Activated CD4-positive, alpha-beta T cell treated with anti-CD3 and anti-CD28 coated beads, Interleukin-10, Interleukin-2, amounts not matched to agents 100 ng/mL and 50 ng/mL, durations not matched to agents 16 hours and 8 hours (primary cell): Measurements from ENCODE around the gene UBE2K.
A peak's percentile ranks its signal among the peaks of the same experiment; 100 is the strongest.
"Not testable (repeated sequence)": the region's sequence is repeated elsewhere in the genome, so short reads cannot be mapped to it uniquely, and the experiment has no call there.

Experiments used
- DNase-seq: peaks from one replicate; pipeline ENCODE4 v3.0.0-alpha.2; 2020

Gene UBE2K, protein sequence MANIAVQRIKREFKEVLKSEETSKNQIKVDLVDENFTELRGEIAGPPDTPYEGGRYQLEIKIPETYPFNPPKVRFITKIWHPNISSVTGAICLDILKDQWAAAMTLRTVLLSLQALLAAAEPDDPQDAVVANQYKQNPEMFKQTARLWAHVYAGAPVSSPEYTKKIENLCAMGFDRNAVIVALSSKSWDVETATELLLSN

DNA sequence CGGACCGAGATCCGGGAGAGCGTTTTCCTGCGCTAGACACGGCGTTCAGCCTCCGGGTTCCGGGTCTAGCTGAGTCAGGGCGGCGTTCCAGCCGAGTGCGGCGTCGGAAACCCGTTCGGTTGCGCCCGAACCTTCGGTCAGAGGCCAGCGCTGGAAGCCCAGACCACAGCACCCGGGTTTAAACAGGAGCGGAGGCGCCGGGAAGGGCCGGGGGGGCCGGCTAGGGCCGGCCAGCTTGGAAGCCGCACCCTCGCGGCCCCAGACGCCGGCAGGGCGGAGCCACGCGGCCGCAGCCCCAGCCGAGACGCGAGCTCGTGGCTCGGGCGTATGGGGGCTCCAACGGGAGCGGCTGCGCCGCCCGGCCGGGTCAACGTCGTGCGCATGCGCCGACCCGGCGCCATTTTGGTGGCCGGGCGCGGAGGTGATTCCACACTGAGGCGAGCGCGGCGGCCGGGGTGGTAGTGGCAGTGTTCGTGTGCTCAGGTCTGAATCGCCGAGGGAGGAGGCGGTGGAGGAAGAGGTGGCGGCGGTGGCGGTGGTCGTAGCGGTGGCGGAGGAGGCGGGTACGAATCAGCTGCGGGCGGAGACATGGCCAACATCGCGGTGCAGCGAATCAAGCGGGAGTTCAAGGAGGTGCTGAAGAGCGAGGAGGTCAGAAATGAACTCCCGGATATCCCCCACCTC, at the start of gene UBE2K:
UBE2K (plus strand) TSS at position 397 of the 684 bp plus-strand sequence; CDS start at position 589, 192 bp downstream.
- DNase-seq, result peak; percentile 94

DNA sequence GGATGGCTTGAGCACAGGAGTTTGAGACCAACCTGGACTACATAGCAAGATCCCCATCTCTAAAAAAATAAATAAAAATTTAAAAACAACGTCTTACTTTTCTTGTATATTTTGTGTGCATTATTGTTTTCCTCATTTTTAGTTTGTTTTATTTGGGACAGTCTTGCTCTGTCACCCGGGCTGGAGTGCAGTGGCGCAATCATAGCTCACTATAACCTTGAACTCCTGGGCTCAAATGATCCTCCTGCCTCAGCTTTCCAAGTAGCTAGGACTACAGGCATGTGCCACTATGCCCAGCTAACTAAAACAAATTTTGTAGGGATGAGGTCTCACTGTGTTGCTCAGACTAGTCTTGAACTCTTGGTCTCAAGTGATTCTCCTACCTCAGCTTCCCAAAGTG, 49.7 kb upstream of the UBE2K start:
- DNase-seq, result no peak

DNA sequence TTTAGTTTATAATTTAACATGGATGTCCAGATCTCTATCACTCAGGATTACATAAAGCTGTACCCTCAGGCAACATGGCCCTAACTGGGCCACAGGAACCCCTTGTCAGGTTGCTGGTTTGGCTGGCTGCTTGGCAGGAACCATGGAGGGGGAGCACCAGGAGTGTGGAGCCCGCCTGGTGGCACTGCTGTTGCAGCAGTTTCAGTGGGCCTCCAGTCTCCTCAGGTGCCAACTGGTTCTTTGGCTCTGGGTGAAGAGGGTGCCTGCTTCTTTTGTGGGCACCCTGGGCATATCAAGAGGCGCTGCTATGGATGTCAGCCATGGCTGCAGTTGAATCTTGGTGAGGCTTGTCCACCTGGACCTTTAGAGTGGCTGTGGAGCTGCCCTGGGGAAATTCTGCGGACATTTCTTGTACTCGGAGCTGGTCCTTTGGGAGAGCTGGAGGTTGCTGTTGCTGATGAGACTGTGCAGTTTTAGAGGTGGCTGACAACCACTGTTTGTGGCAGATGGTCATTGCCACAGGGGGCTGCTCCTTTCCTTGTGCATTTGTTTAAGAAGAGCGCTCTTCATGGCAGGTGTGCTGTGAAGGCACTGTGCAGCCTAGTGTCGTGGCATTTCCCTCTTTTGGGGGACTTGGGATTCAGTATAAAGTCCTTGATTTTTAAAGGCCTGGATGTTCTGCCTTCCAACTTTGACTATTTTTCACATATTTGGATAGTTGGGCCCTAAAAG, 48.9 kb upstream of the UBE2K start:
- no peak for DNase-seq

DNA sequence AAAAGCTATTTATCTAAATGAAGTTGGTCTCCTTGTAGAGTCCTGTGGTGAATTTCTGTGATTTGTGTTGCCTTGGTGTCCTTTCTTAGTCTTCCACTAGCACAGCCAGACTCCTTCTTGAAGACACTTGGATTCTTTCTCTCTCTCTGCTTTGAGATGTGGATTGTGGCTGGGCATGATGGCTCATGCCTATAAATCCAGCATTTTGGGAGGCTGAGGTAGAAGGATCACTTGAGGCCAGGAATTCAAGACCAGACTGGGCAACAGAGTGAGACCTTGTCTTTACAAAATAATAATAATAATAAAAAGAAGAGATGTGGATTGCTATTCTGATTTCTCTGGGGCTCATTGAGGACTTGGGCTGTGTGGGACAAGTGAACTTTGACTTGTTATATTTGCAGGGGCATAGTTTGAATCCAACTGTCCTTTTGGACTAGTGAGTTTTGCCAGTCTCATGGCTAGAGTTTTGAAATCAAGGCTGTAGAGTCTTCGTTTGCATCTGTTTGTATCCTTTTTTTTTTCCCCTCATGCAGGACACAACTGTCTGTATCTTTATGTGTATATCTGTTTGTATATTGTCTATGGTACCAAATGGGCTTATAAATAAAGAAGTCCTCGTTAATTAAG, 48.2 kb upstream of the UBE2K start:
- no peak for DNase-seq

DNA sequence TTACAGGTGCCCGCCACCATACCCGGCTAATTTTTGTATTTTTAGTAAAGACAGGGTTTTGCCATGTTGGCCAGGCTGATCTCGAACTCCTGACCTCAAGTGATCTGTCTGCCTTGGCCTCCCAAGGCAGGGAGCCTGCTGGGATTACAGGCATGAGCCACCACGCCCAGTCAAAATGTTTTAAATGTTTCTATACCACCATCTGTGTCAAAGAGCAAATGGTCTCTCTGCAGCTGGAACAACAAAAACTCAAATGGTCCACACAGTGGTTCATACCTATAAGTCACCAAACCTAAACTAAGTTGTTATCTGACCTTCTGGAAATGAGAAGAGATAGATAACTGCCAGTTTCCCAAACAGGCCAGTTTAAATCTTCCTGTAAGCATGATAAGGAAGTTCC, 46.4 kb upstream of the UBE2K start:
- DNase-seq, result not testable (repeated sequence)

DNA sequence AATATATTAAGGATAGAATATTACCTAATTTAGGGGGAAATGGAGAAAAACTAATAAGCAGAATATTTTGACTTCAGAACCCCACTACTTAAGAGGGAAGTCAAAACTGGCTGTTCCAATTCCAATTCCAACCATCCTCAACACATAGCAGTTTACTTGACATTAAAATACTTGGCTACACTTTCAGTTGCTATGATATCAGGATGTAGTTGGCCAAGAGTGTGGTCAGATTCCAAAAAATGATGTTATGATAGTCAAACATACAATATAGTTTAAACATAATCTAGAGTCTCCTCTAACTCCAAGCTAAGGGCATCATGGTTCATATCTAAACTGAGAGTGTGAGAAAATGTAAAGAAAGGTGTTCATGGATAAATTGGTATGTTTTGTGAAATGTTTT, 42.7 kb upstream of the UBE2K start:
- DNase-seq, result no peak

DNA sequence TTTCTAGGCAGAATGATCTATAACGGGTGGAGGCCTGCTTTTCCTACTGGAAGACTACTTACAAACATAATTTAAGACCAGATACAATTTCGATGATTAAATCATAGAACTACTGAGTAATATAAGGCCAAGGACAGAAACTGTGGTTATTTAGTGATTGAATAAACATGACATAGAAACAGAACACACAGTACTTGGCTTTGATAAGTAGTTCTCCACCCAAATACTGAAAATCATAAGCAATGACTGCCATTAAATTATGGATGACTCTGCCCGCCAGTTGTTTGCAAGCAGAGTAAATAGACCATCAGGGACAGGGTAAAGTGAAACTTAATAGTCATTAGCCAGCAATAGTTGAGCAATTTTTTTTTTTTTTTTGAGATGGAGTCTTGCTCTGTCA, 42.1 kb upstream of the UBE2K start:
- peak; percentile 47 for DNase-seq

DNA sequence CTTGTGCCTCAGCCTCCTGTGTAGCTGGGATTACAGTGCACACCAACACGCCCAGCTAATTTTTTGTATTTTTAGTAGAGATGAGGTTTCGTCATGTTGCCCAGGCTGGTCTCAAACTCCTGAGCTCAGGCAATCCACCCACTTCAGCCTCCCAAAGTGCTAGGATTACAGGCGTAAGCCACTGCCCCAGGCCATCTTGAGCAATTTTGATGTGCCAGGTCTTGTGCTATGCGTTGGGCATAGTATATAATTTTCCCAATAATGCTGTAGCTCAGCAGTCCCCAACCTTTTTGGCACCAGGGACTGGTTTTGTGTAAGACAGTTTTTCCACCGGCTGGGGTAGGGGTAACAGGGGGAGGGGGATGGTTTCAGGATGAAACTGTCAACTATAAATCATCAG, 41.3 kb upstream of the UBE2K start:
- not testable (repeated sequence) for DNase-seq

DNA sequence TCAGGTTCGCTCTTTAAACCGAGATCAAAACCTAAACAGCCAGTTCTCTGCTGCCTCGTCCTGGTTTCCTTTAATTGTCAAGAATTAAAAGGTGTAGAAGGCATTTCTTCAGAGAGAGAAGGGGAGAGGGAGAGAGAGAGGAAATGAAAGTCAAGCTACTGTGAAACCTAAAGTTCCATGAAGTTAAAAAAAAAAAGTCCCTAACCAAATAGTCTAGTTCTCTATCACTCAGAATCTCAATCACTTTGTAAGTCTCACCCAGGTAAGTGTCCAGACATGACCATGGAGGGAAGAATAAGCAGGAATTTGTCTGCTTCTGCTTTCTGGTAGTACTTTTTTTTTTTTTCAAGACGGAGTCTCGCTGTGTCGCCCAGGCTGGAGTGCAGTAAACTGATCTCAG, 40.5 kb upstream of the UBE2K start:
- DNase-seq, result peak; percentile 9

DNA sequence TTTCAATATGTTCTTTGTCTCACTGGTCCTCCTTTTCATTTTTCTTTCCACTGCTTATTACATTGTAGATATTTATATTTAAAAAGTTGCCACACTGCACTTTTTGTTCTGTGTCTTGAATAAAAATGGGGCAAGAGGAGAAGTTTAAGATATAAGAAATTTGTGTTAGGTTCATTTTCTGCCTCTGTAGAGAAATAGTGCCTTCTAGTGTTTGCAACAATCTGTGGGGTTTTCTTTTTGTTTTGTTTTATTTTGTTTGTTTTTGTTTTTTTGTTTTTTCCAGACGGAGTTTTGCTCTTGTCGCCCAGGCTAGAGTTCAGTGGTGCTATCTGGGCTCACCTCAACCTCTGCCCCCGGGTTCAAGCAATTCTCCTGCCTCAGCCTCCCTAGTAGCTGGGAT, 39.2 kb upstream of the UBE2K start:
- DNase-seq, result no peak

DNA sequence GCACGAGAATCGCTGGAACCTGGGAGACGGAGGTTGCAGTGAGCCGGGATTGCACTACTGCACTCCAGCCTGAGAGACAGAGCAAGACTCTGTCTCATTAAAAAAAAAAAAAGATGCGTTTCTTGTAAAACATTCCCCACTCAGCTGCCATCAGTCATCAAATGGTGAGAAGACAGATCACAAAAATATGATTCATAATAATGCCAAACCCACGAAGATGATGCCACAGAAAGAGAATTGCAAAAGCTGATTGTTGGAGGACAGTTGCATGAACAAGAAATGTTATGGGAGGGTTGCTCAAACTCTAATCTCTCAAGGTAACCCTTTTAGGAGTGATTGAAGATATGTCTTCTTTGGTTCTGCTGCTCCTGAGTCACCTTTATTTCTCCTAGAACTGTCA, 37.9 kb upstream of the UBE2K start:
- DNase-seq, result no peak

DNA sequence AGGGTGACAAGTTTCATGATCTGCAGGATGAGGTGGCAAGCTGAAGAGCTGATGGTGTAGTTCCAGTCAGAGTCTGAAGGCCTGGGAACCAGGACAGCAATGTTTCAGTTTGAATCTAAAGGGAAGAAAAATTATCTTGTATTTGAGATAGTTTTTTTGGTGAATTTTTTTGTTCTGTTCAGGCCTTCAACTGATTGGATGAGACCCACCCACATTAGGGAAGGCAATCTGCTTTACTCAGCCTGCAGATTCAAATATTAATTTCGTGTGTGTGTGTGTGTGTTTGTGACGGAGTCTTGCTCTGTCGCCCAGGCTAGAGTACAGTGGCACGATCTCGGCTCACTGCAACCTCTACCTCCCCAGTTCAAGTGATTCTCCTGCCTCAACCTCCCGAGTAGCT, 37.2 kb upstream of the UBE2K start:
- DNase-seq, result no peak

DNA sequence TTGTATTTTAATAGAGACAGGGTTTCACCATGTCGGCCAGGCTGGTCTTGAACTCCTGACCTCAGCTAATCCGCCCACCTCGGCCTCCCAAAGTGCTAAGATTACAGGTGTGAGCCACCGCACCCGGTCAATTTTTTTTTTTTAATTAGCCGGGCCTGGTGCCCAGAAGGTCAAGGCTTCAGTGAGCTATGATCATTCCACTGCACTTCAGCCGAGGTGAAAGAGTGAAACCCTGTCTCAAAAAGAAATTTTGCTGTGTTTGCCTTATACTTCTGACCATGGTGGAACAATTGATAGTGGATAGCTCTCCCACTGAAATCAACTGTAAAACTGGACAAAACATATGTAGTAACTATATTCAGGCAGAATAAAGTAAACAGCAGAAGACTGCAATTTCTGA, 35.3 kb upstream of the UBE2K start:
- no peak for DNase-seq

DNA sequence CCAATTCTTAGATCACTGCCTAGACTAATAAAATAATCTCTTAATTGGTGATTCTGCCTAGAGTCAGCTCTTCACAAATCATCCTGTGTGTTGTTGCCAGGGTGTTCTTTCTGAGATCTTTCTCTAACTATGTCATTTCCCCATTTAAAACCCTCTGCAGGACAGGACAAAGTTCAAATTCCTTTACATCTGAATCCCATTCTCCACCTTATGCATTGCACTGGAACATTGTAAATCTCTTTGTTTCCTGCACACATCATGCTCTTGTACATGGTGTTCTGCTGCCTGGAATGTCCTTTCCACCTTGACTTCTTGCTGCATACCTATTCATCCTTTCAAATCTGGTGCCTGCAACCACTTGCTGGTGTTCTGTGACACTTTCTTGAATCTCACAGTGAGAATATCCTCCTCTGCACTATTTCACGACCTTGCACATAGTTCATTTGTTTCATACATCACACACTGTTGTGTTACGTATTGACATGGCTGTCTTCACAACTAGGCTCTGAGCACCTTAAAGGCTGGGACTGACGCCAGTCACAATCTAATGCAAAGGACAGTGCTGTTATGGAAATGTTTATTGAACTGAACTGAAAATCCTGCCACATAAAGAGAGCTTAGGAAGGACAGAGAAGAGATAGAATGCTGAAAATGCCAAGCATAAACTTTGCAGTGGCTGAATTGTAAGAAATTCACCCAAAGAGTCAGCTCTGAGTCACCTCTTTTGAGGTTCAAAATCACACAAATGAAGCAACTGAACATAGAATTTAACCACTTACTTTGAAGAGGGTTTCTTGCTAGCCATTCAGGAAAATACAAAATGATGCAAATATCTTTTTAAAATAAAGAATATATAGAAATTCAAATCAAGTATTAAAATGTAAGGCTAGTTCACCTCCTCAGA, 32.9 kb upstream of the UBE2K start:
- DNase-seq, result no peak

DNA sequence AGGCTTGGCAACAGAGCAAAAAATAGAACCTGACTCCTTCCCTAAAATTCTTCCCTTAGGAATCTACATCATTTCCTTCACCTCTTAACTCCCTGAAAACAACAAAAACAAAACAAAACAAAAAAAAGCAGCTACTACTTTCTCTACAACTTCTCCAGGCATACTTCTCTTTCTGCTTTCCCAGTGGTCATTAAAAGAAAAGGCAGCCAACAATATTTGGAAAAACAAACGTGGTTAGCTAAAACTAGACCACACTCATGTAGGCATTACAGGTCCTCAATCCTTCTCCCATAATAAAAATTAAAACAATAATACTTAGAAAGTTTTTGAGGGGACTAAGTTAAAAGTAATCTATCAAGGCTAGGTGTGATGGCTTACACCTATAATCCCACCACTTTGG, 30.2 kb upstream of the UBE2K start:
- no peak for DNase-seq

DNA sequence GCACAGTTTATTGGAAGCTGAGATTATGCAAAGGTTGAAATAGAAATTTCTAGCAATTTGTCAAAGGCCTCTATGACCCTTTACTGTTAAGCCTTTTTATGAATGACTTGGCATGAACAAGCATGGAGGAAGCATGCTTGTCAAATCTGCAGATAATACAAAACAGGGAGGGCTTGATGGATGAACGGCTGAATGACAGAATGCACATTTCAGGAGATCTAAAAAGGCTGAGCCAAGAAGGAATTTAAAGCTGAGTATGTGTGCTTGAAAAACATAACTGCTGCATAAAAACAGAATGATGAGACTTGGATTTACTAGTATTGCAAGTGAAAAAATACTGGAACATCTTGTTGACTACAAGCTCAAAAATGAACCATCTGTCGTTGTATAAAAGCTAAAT, 29.0 kb upstream of the UBE2K start:
- DNase-seq, result no peak

DNA sequence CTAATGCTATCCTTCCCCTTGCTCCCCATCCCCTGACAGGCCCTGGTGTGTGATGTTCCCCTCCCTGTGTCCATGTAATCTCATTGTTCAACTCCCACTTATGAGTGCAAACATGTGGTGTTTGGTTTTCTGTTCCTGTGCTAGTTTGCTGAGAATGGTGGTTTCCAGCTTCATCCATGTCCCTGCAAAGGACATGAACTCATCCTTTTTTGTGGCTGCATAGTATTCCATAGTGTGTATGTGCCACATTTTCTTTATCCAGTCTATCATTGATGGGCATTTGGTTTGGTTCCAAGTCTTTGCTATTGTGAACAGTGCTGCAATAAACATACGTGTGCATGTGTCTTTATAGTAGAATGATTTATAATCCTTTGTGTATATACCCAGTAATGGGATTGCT, 27.6 kb upstream of the UBE2K start:
- DNase-seq, result not testable (repeated sequence)

DNA sequence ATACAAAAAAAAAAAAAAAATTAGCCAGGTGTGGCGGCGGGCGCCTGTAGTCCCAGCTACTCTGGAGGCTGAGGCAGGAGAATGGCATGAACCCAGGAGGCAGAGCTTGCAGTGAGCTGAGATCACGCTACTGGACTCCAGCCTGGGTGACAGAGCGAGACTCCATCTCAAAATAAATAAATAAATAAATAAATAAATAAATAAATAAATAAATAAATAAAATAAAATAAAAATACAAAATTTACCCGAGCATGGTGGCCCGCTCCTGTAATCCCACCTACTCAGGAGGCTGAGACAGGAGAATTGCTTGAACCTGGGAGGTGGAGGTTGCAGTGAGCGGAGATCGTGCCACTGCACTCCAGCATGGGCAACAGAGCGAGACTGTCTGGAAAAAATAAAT, 22.3 kb upstream of the UBE2K start:
- DNase-seq, result not testable (repeated sequence)

DNA sequence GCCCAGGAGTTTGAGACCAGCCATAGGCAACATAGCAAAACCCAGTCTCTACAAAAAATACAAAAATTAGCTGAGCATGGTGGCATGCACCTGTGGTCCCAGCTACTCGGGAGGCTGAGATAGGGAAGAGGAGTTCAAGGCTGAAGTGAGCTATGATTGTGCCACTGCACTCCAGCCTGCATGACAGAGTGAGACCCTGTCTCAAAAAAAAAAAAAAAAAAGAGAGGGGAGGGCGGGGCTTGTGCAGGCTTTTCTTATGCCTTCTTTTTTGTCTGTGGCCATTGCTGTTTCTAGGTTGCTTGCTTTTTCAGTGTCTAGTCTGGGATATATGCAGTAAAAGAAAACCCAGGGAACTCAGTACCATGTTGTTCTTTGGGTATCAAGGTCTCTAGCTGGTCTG, 16.9 kb upstream of the UBE2K start:
- not testable (repeated sequence) for DNase-seq

DNA sequence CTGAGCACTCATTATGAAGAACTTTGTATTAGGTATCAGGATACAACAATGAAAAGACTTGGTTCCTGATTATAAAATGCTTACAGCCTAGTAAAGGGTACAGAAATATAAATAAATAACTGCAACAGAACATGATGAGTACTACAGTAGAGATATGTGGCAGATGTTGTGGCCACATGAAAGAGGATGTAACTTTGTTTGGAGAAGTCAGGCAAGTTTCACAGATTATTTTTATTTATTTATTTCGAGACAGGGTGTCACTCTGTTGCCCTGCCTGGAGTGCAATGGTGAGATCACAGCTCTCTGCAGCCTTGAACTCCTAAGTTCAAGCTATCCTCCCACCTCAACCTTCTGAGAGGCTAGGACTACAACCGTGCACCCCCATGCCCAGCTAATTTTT, 15.8 kb upstream of the UBE2K start:
- no peak for DNase-seq

DNA sequence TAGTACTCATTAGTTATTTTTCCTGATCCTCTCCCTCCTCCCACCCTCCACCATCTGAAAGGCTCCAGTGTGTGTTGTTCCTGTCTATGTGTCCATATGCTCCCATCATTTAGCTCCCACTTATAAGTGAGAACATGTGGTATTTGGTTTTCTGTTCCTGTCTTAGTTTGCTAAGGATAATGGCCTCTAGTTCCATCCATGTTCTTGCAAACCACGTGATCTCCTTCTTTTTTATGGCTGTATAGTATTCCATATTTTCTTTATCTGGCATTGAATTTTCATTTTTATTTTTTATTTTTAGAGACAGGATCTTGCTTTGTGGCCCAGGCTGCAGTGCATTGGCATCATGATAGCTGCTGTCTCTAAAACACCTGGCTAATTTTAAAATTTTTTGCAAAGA, 11.9 kb upstream of the UBE2K start:
- DNase-seq, result no peak

DNA sequence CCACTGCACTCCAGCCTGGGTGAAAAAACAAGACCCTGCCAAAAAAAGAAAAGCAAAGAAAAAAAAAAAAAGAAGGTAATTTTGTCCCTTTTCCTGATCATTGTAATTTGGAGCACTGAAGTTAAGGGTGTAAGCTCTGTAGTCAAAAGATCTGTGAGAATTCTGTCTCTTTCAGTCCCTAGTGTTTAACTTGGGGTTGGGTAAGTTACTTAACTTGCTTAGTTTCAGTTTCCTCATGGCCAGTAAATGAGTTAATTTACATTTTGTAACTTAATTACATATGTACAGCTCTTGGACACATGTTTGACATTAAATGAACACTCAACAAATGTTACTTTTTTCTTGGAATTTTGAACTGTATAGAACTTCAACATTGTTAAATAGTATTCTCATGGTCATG, 10.9 kb upstream of the UBE2K start:
- no peak for DNase-seq

DNA sequence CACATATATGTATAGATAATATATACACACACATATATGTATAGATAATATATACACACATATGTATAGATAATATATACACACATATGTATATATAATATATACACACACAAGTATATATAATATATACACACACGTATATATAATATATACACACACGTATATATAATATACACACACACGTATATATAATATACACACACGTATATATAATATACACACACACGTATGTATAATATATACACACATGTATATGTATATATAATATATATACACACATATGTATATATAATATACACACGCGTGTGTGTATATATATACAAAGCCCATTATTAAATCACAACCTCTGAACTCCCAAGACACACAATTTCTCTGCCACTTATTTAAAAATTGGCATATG, 8.0 kb upstream of the UBE2K start:
- DNase-seq, result no peak
